H9 (cell line): ENCODE results near the gene ATAT1. TPM values are rescaled to one million over a fixed set of nuclear protein-coding genes. Genes with fewer than 3 reads are reported as not detected.

ENCODE experiments used
- DNase-seq: peaks from one replicate; pipeline ENCODE4 v3.0.0-alpha.2; 2017
- H2AFZ ChIP-seq: one replicate; pipeline ENCODE4 v1.6.1; 2013; ENCODE audit warnings: mild to moderate bottlenecking, low read length, control low read depth, moderate library complexity
- H2AK5ac ChIP-seq: 2 replicates; pipeline ENCODE4 v1.6.1; 2013; ENCODE audit warnings: low read length, control low read depth, mixed read lengths; ENCODE audit not compliant: insufficient read length
- H2BK120ac ChIP-seq: one replicate; pipeline ENCODE4 v1.6.1; 2013; ENCODE audit warnings: low read depth, mild to moderate bottlenecking, low read length, control low read depth, inconsistent platforms; ENCODE audit not compliant: poor library complexity, severe bottlenecking
- H2BK12ac ChIP-seq: 2 replicates; pipeline ENCODE4 v1.6.1; 2013; ENCODE audit warnings: low read length, control low read depth, mixed read lengths, low read depth; ENCODE audit not compliant: insufficient read length
- H2BK15ac ChIP-seq: 2 replicates; pipeline ENCODE4 v1.6.1; 2013; ENCODE audit warnings: low read depth, low read length, control low read depth
- H2BK20ac ChIP-seq: one replicate; pipeline ENCODE4 v1.6.1; 2013; ENCODE audit warnings: low read depth, mild to moderate bottlenecking, low read length, control low read depth, inconsistent platforms; ENCODE audit not compliant: poor library complexity, severe bottlenecking
- H2BK5ac ChIP-seq: 2 replicates; pipeline ENCODE4 v1.6.1; 2013; ENCODE audit warnings: low read length, control low read depth, mixed read lengths; ENCODE audit not compliant: insufficient read length
- H3K14ac ChIP-seq: 2 replicates; pipeline ENCODE4 v1.6.1; 2013; ENCODE audit warnings: low read length, control low read depth; ENCODE audit not compliant: insufficient read depth
- H3K18ac ChIP-seq: 2 replicates; pipeline ENCODE4 v1.6.1; 2013; ENCODE audit warnings: low read depth, mild to moderate bottlenecking, mixed read lengths, low read length, control low read depth; ENCODE audit not compliant: insufficient read length
- H3K23ac ChIP-seq: 2 replicates; pipeline ENCODE4 v1.6.1; 2013; ENCODE audit warnings: low read length, control low read depth, mixed read lengths, low read depth; ENCODE audit not compliant: insufficient read length
- H3K23me2 ChIP-seq: 2 replicates; pipeline ENCODE4 v1.6.1; 2013; ENCODE audit warnings: low read depth, mild to moderate bottlenecking, mixed read lengths, low read length, control low read depth; ENCODE audit not compliant: insufficient read length, poor library complexity, severe bottlenecking
- H3K27ac ChIP-seq: 2 replicates; pipeline ENCODE4 v1.5.1; 2013; ENCODE audit warnings: low read length, control low read depth, mixed read lengths, low read depth; ENCODE audit not compliant: insufficient read length
- H3K27me3 ChIP-seq: 2 replicates; pipeline ENCODE4 v1.6.1; 2013; ENCODE audit warnings: low read length, control low read depth, inconsistent platforms; ENCODE audit not compliant: insufficient read depth
- H3K4ac ChIP-seq: 2 replicates; pipeline ENCODE4 v1.6.1; 2013; ENCODE audit warnings: low read depth, mild to moderate bottlenecking, control low read depth, inconsistent platforms, low read length, moderate library complexity
- H3K4me1 ChIP-seq: 2 replicates; pipeline ENCODE4 v1.6.1; 2013; ENCODE audit warnings: low read length, control low read depth, inconsistent platforms; ENCODE audit not compliant: insufficient read depth
- H3K4me2 ChIP-seq: 2 replicates; pipeline ENCODE4 v1.6.1; 2013; ENCODE audit warnings: low read length, control low read depth, mixed read lengths; ENCODE audit not compliant: insufficient read length, insufficient read depth
- H3K56ac ChIP-seq: 2 replicates; pipeline ENCODE4 v1.6.1; 2013; ENCODE audit warnings: low read depth, mild to moderate bottlenecking, mixed read lengths, low read length, control low read depth; ENCODE audit not compliant: insufficient read length
- H3K79me1 ChIP-seq: 2 replicates; pipeline ENCODE4 v1.6.1; 2013; ENCODE audit warnings: low read depth, mild to moderate bottlenecking, moderate library complexity, low read length, control low read depth, inconsistent platforms; ENCODE audit not compliant: insufficient read depth, poor library complexity, severe bottlenecking
- H3K79me2 ChIP-seq: 2 replicates; pipeline ENCODE4 v1.6.1; 2013; ENCODE audit warnings: low read length, control low read depth, inconsistent platforms; ENCODE audit not compliant: insufficient read depth
- H3K9ac ChIP-seq: 2 replicates; pipeline ENCODE4 v1.6.1; 2013; ENCODE audit warnings: low read length, control low read depth, mixed read lengths; ENCODE audit not compliant: insufficient read length; ENCODE audit errors: extremely low read depth
- H3K9me3 ChIP-seq: one replicate; pipeline ENCODE4 v1.6.1; 2013; ENCODE audit warnings: low read depth, low read length, inconsistent platforms; ENCODE audit not compliant: control insufficient read depth
- H3T11ph ChIP-seq: one replicate; pipeline ENCODE4 v1.6.1; 2013; ENCODE audit warnings: mild to moderate bottlenecking, low read length, control low read depth, inconsistent platforms
- H4K20me1 ChIP-seq: one replicate; pipeline ENCODE4 v1.6.1; 2013; ENCODE audit not compliant: control insufficient read depth, insufficient read length, insufficient read depth
- H4K5ac ChIP-seq: 2 replicates; pipeline ENCODE4 v1.6.1; 2013; ENCODE audit warnings: low read depth, mild to moderate bottlenecking, mixed read lengths, low read length, control low read depth; ENCODE audit not compliant: insufficient read length
- H4K8ac ChIP-seq: replicated peaks from 2 replicates; pipeline ENCODE4 v1.6.1; 2013; ENCODE audit warnings: low read length, control low read depth, mixed read lengths, low read depth; ENCODE audit not compliant: insufficient read length
- H4K91ac ChIP-seq: 2 replicates; pipeline ENCODE4 v1.6.1; 2013; ENCODE audit warnings: low read depth, mild to moderate bottlenecking, moderate library complexity, mixed read lengths, low read length, control low read depth; ENCODE audit not compliant: insufficient read length
- H3K27ac Mint-ChIP-seq, 3 experiments: 2 replicates in 2 of 3; 3 replicates in 1 of 3; pipeline ENCODE4 v1.8.0; 2020 to 2021; ENCODE audit warnings: mixed read lengths in 3 of 3, mild to moderate bottlenecking in 1 of 3, moderate library complexity in 1 of 3
- H3K27me3 Mint-ChIP-seq: 2 replicates; pipeline ENCODE4 v1.8.0; 2021; ENCODE audit warnings: low read depth, mild to moderate bottlenecking, moderate library complexity, mixed read lengths
- H3K36me3 Mint-ChIP-seq, 3 experiments: 2 replicates in 2 of 3; 3 replicates in 1 of 3; pipeline ENCODE4 v1.8.0; 2020 to 2021; ENCODE audit warnings: low read depth in 3 of 3, mixed read lengths in 3 of 3; ENCODE audit not compliant: insufficient read depth in 1 of 3
- H3K4me1 Mint-ChIP-seq, 2 experiments: 2 replicates each; pipeline ENCODE4 v1.8.0; 2020; ENCODE audit warnings: mixed read lengths in 2 of 2
- H3K4me3 Mint-ChIP-seq, 2 experiments: 2 replicates in 1 of 2; 3 replicates in 1 of 2; pipeline ENCODE4 v1.8.0; 2020 to 2021; ENCODE audit warnings: mild to moderate bottlenecking in 2 of 2, mixed read lengths in 2 of 2, moderate library complexity in 1 of 2
- H3K9me3 Mint-ChIP-seq, 2 experiments: 2 replicates in 1 of 2; 3 replicates in 1 of 2; pipeline ENCODE4 v1.8.0; 2020; ENCODE audit warnings: mild to moderate bottlenecking in 2 of 2, mixed read lengths in 2 of 2, moderate library complexity in 1 of 2
- CTCF ChIP-seq: fragments of 200-600 bp; sonication (generic); conservative IDR thresholded peaks from 3 replicates; pipeline ENCODE4 v1.8.0; 2021; ENCODE audit warnings: antibody characterized with exemption, mild to moderate bottlenecking
- WGBS: extraction: QIAGEN DNeasy Blood & Tissue Kit; methylation state at CpG from one replicate; pipeline ENCODE4 v1.1.7; 2013; ENCODE audit warnings: missing lambda C conversion rate, low lambda C conversion rate, mixed read lengths; ENCODE audit not compliant: insufficient read length; ENCODE audit errors: extremely low coverage; 5-methylcytosine and 5-hydroxymethylcytosine counted together
- total RNA-seq: library from RNA; stranded (reverse); gene quantifications from 2 replicates; pipeline ENCODE4 v1.2.1, GENCODE V29; 2021

ATAT1 gene
- total RNA-seq, 1 experiment from 2014 or later: 20.1 TPM

GRCh38 chr6:30578051-30578450, 48.6 kb upstream of the ATAT1 start:
- no peak overlapping the region for H4K8ac ChIP-seq
- H4K20me1 ChIP-seq: no peaks in the 10 kb centered on the region
- H2BK20ac ChIP-seq: no peak overlapping the region
- H3K14ac ChIP-seq: no peak overlapping the region
- H2BK120ac ChIP-seq: no peak overlapping the region
- Mint-ChIP-seq H3K27me3 (no peaks in the 10 kb centered on the region), H3K9me3 (no peaks in the 10 kb centered on the region; a peak in 1 of 5 replicates), H3K27ac (no peak overlapping the region), H3K4me3 (no peak overlapping the region), H3K36me3 (peaks cover 57 to 71% (median 66%) of the 10 kb centered on the region in 3 experiments), H3K4me1 (peaks cover 5 to 7% of the 10 kb centered on the region in 2 experiments)
- WGBS: no CpG with 5 or more reads among the region's 8 CpGs
- no peaks in the 10 kb centered on the region for H3K4me1 ChIP-seq
- H2BK12ac ChIP-seq: no peak overlapping the region
- no peak overlapping the region for H3K23ac ChIP-seq
- H2BK5ac ChIP-seq: no peak overlapping the region
- no peak overlapping the region for H3K9ac ChIP-seq
- no peak overlapping the region for H2AK5ac ChIP-seq
- no peak overlapping the region for H3K4ac ChIP-seq
- H3K79me1 ChIP-seq: peaks cover 8% of the 10 kb centered on the region
- DNase-seq: no peak
- no peak overlapping the region for H3K18ac ChIP-seq
- no peaks in the 10 kb centered on the region for H3K9me3 ChIP-seq
- peaks cover 14% of the 10 kb centered on the region; the same call in 1 of the 2 replicates for H3K79me2 ChIP-seq
- no peak for TF ChIP-seq CTCF
- H3K56ac ChIP-seq: no peak overlapping the region
- no peak overlapping the region for H4K91ac ChIP-seq
- no peak overlapping the region for H4K5ac ChIP-seq
- no peak overlapping the region for H3K27ac ChIP-seq
- H2AFZ ChIP-seq: no peak overlapping the region
- H3K27me3 ChIP-seq: no peaks in the 10 kb centered on the region
- no peak overlapping the region for H3T11ph ChIP-seq
- H2BK15ac ChIP-seq: no peak overlapping the region
- H3K4me2 ChIP-seq: no peak overlapping the region
- H3K23me2 ChIP-seq: no peaks in the 10 kb centered on the region
